B cell (primary cell): Measurements from ENCODE around the gene PJVK.

ENCODE experiments used
- EZH2 ChIP-seq: IDR thresholded peaks from 2 replicates; pipeline ENCODE4 v1.6.1; 2012; ENCODE audit warnings: borderline replicate concordance, low read depth, mild to moderate bottlenecking, moderate library complexity, low read length; ENCODE audit not compliant: insufficient read depth, poor library complexity, severe bottlenecking
- TF ChIP-seq, protein P1 (sequence below): fragments of 200-600 bp; IDR thresholded peaks from one replicate; pipeline ENCODE4 v1.8.0; 2022; ENCODE audit warnings: antibody characterized with exemption, mild to moderate bottlenecking

DNA sequence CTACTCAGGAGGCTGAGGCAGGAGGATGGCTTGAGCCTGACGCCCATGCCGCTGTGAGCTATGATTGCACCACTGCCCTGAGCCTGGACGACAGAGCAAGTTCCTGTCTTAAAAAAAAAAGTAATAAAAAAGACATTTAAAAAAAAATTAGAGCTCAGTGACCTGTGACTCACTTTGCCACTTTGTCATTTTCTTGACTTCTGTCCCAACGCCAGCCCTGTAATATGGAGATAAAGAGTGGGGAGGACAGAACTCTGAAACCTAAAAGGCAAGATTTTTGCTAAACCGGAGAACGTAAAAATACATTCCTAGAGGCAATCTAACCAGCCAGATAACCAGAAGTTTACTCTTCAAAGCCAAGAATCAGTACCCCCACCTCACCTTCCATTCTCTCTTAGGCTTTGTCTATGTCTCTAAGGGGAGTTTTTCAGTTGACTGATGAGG lies 49.2 kb upstream of the PJVK start:
- TF ChIP-seq, protein P1, sequence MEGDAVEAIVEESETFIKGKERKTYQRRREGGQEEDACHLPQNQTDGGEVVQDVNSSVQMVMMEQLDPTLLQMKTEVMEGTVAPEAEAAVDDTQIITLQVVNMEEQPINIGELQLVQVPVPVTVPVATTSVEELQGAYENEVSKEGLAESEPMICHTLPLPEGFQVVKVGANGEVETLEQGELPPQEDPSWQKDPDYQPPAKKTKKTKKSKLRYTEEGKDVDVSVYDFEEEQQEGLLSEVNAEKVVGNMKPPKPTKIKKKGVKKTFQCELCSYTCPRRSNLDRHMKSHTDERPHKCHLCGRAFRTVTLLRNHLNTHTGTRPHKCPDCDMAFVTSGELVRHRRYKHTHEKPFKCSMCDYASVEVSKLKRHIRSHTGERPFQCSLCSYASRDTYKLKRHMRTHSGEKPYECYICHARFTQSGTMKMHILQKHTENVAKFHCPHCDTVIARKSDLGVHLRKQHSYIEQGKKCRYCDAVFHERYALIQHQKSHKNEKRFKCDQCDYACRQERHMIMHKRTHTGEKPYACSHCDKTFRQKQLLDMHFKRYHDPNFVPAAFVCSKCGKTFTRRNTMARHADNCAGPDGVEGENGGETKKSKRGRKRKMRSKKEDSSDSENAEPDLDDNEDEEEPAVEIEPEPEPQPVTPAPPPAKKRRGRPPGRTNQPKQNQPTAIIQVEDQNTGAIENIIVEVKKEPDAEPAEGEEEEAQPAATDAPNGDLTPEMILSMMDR: no peak
- TF ChIP-seq EZH2: no peak
